HCT116 (cell line): ENCODE measurements around the gene TRPM5. TPM values are rescaled to one million over a fixed set of nuclear protein-coding genes. Genes with fewer than 3 reads are reported as not detected.

Source experiments
- ATAC-seq: fragments of 200-7000 bp; cut with Tn5 transposase; 2 replicates; pipeline ENCODE4 v1.9.1; 2020; ENCODE audit warnings: mild to moderate bottlenecking, moderate library complexity
- BruUV-seq: library from RNA; stranded (reverse); fragments of 400-500 nt; replicated peaks from 2 replicates; lab custom pipeline; 2021; lab: Mats Ljungman, UMichigan
- CTCF ChIA-PET: fragments of 300-600 bp; sonication (Branson Sonifier 250); formaldehyde crosslinking; loops from one replicate; lab custom pipeline; 2021; ENCODE audit warnings: antibody characterized with exemption; lab: Charles Lee
- POLR2A ChIA-PET: fragments of 300-600, 350-600 bp; sonication (Branson Sonifier 250); formaldehyde crosslinking; loops from one replicate; lab custom pipeline; 2021; ENCODE audit warnings: antibody characterized with exemption; lab: Charles Lee
- RAD21 ChIA-PET, 2 experiments: fragments of 300-600 bp; sonication (Branson Sonifier 250); formaldehyde crosslinking; loops; one replicate each; lab custom pipeline; 2023; ENCODE audit warnings: low total read pairs in 2 of 2; ENCODE audit not compliant: uncharacterized antibody in 2 of 2, unreplicated experiment in 2 of 2, low non-redundant PET in 1 of 2; lab: Charles Lee
- DNase-seq: peaks from one replicate; pipeline ENCODE4 v3.0.0-alpha.2; 2010; ENCODE audit warnings: low read depth, low spot score
- H2AFZ ChIP-seq: fragments of 200-600 bp; shearing (Covaris generic), sonication (generic); 2 replicates; pipeline ENCODE4 v1.6.1; 2017; ENCODE audit warnings: low read depth, mixed run types, mixed read lengths, antibody characterized with exemption, low read length; ENCODE audit not compliant: poor library complexity, severe bottlenecking
- H3K27ac ChIP-seq: 2 replicates; pipeline ENCODE4 v1.5.1; 2012; ENCODE audit warnings: low read depth, low read length
- H3K27me3 ChIP-seq: fragments of 200-600 bp; sonication (generic); 2 replicates; pipeline ENCODE4 v1.6.1; 2016; ENCODE audit warnings: mixed run types, low read length, mixed read lengths; ENCODE audit not compliant: insufficient read depth
- H3K36me3 ChIP-seq, 2 experiments: fragments of 200-500 bp in 1 of 2; fragments of 200-600 bp in 1 of 2; sonication (Bioruptor generic) in 1 of 2; sonication (generic) in 1 of 2; 2 replicates each; pipeline versions ENCODE4 v1.5.1 to v1.6.1; 2014 to 2016; ENCODE audit warnings: low read length in 2 of 2, inconsistent platforms in 1 of 2, mixed read lengths in 1 of 2, mixed run types in 1 of 2; ENCODE audit not compliant: insufficient read depth in 2 of 2, control insufficient read depth in 1 of 2
- H3K4me1 ChIP-seq, 2 experiments: fragments of 200-600 bp in 1 of 2; sonication (generic) in 1 of 2; 2 replicates each; pipeline versions ENCODE4 v1.5.1 to v1.6.1; 2012 to 2017; ENCODE audit warnings: low read length in 2 of 2, inconsistent platforms in 1 of 2, mild to moderate bottlenecking in 1 of 2, mixed read lengths in 1 of 2, mixed run types in 1 of 2, moderate library complexity in 1 of 2; ENCODE audit not compliant: insufficient read depth in 2 of 2, control insufficient read depth in 1 of 2
- H3K4me2 ChIP-seq: fragments of 200-600 bp; sonication (generic); 2 replicates; pipeline ENCODE4 v1.6.1; 2017; ENCODE audit warnings: mixed run types, low read length, mixed read lengths
- H3K4me3 ChIP-seq, 2 experiments: fragments of 200-600 bp in 1 of 2; sonication (generic) in 1 of 2; replicated peaks in 1 of 2; 2 replicates each; pipeline ENCODE4 v1.5.1; 2011 to 2016; ENCODE audit warnings: low read length in 2 of 2, control low read depth in 1 of 2, low read depth in 1 of 2, mild to moderate bottlenecking in 1 of 2, mixed read lengths in 1 of 2, mixed run types in 1 of 2
- H3K79me2 ChIP-seq: fragments of 200-600 bp; sonication (generic); 2 replicates; pipeline ENCODE4 v1.6.1; 2017; ENCODE audit warnings: mild to moderate bottlenecking, mixed run types, low read length, moderate library complexity, mixed read lengths; ENCODE audit not compliant: insufficient read depth
- H3K9ac ChIP-seq: fragments of 200-600 bp; sonication (generic); 2 replicates; pipeline ENCODE4 v1.6.1; 2016; ENCODE audit warnings: low read length, mixed read lengths
- H3K9me2 ChIP-seq: fragments of 200-600 bp; sonication (generic), shearing (Covaris generic); 2 replicates; pipeline ENCODE4 v1.6.1; 2017; ENCODE audit warnings: mixed run types, mild to moderate bottlenecking, moderate library complexity; ENCODE audit not compliant: insufficient read depth
- H3K9me3 ChIP-seq, 2 experiments: fragments of 200-500 bp in 1 of 2; fragments of 200-600 bp in 1 of 2; sonication (Bioruptor generic) in 1 of 2; sonication (generic) in 1 of 2; 2 replicates each; pipeline ENCODE4 v1.6.1; 2014 to 2017; ENCODE audit warnings: low read length in 2 of 2, mixed read lengths in 2 of 2, inconsistent platforms in 1 of 2, low read depth in 1 of 2, mild to moderate bottlenecking in 1 of 2, mixed run types in 1 of 2, moderate library complexity in 1 of 2; ENCODE audit not compliant: control insufficient read depth in 1 of 2, insufficient read depth in 1 of 2
- H4K20me1 ChIP-seq: fragments of 200-600 bp; sonication (generic), shearing (Covaris generic); 2 replicates; pipeline ENCODE4 v1.6.1; 2017; ENCODE audit warnings: mixed run types, mild to moderate bottlenecking, moderate library complexity; ENCODE audit not compliant: insufficient read depth
- ATF3 ChIP-seq: IDR thresholded peaks from 2 replicates; pipeline ENCODE4 v1.6.1; 2012
- CEBPB ChIP-seq: IDR thresholded peaks from 2 replicates; pipeline ENCODE4 v1.6.1; 2012; ENCODE audit warnings: low read depth
- CTCF ChIP-seq, 3 experiments: fragments of 200-600 bp in 1 of 3; sonication (generic) in 1 of 3; IDR thresholded peaks in 2 of 3; conservative IDR thresholded peaks in 1 of 3; 2 replicates each; pipeline ENCODE4 v1.5.1; 2012 to 2017; ENCODE audit warnings: low read depth in 2 of 3, low read length in 2 of 3, antibody characterized with exemption in 1 of 3, borderline replicate concordance in 1 of 3, control low read depth in 1 of 3, mild to moderate bottlenecking in 1 of 3, mixed read lengths in 1 of 3, mixed run types in 1 of 3, moderate library complexity in 1 of 3; ENCODE audit not compliant: insufficient read depth in 1 of 3
- EGR1 ChIP-seq: IDR thresholded peaks from 2 replicates; pipeline ENCODE4 v1.6.1; 2012; ENCODE audit warnings: low read depth
- ELF1 ChIP-seq: IDR thresholded peaks from 2 replicates; pipeline ENCODE4 v1.6.1; 2012; ENCODE audit warnings: low read depth, borderline replicate concordance
- EZH2 ChIP-seq: fragments of 200-600 bp; sonication (generic); IDR thresholded peaks from 2 replicates; pipeline ENCODE4 v1.6.1; 2017; ENCODE audit warnings: antibody characterized with exemption, mixed run types
- EZH2phosphoT487 ChIP-seq: fragments of 200-600 bp; IDR thresholded peaks from 2 replicates; pipeline ENCODE4 v1.6.1; 2018; ENCODE audit warnings: antibody characterized with exemption, borderline replicate concordance
- FOSL1 ChIP-seq: IDR thresholded peaks from 2 replicates; pipeline ENCODE4 v1.6.1; 2012; ENCODE audit warnings: low read depth
- JUND ChIP-seq: IDR thresholded peaks from 2 replicates; pipeline ENCODE4 v1.6.1; 2012
- MAX ChIP-seq: IDR thresholded peaks from 2 replicates; pipeline ENCODE4 v1.6.1; 2012
- POLR2A ChIP-seq: IDR thresholded peaks from 2 replicates; pipeline ENCODE4 v1.7.0; 2011; ENCODE audit warnings: borderline replicate concordance; ENCODE audit not compliant: insufficient read depth, insufficient read length; ENCODE audit errors: extremely low read depth
- POLR2AphosphoS5 ChIP-seq: IDR thresholded peaks from 2 replicates; pipeline ENCODE4 v1.6.1; 2011; ENCODE audit warnings: mild to moderate bottlenecking, low read depth, low read length, moderate library complexity
- RAD21 ChIP-seq: IDR thresholded peaks from 2 replicates; pipeline ENCODE4 v1.6.1; 2012; ENCODE audit warnings: low read depth, mild to moderate bottlenecking
- REST ChIP-seq: IDR thresholded peaks from 2 replicates; pipeline ENCODE4 v1.6.1; 2012; ENCODE audit warnings: low read depth
- SP1 ChIP-seq: IDR thresholded peaks from 2 replicates; pipeline ENCODE4 v1.6.1; 2012; ENCODE audit warnings: low read depth
- TCF7L2 ChIP-seq: IDR thresholded peaks from 2 replicates; pipeline ENCODE4 v1.7.0; 2011; ENCODE audit warnings: borderline replicate concordance, inconsistent platforms; ENCODE audit not compliant: insufficient read depth, insufficient read length; ENCODE audit errors: extremely low read depth
- YY1 ChIP-seq: IDR thresholded peaks from 2 replicates; pipeline ENCODE4 v1.6.1; 2011; ENCODE audit warnings: low read length, low read depth, moderate library complexity, mild to moderate bottlenecking; ENCODE audit not compliant: insufficient replicate concordance; ENCODE audit errors: extremely low read depth
- ZBTB33 ChIP-seq: IDR thresholded peaks from 2 replicates; pipeline ENCODE4 v1.6.1; 2011; ENCODE audit warnings: mild to moderate bottlenecking, low read length, moderate library complexity; ENCODE audit not compliant: insufficient replicate concordance; ENCODE audit errors: extremely low read depth
- ZFX ChIP-seq: fragments of 450-650 bp; IDR thresholded peaks from 2 replicates; pipeline ENCODE4 v1.6.1; 2017
- ZNF274 ChIP-seq: fragments of 200-500 bp; sonication (Bioruptor generic); IDR thresholded peaks from 2 replicates; pipeline ENCODE4 v1.6.1; 2014; ENCODE audit warnings: mild to moderate bottlenecking, low read depth, low read length, inconsistent platforms
- intact Hi-C: fragments of 100-400 bp; cut with micrococcal nuclease; formaldehyde crosslinking; loops from 2 replicates; pipeline ENCODE4 v1.10.0; 2022
- total RNA-seq: library from RNA; stranded (reverse); gene quantifications from one replicate; pipeline ENCODE4 v1.2.1, GENCODE V29; 2021; ENCODE audit not compliant: unreplicated experiment

The TRPM5 gene
- total RNA-seq, 1 experiment from 2014 or later, result 0.07 TPM

- DNase-seq (no peak), ATAC-seq (no peak)
- no peaks in the 10 kb centered on the region for H3K27me3 ChIP-seq
- no peak overlapping the region for H3K4me2 ChIP-seq
- intact Hi-C loops, result no loop called here
- H3K9me3 ChIP-seq, result no peaks in the 10 kb centered on the region
- ChIA-PET CTCF (no interaction called here), RAD21 (no interaction called here), POLR2A (no interaction called here)
- H3K4me1 ChIP-seq, result no peaks in the 10 kb centered on the region
- no peaks in the 10 kb centered on the region for H4K20me1 ChIP-seq
- H2AFZ ChIP-seq, result no peak overlapping the region
- BruUV-seq, result no TSS peak
- no peak overlapping the region for H3K27ac ChIP-seq
- no peak overlapping the region for H3K4me3 ChIP-seq
- TF ChIP-seq TCF7L2 (no peak), FOSL1 (no peak), REST (no peak), ELF1 (no peak), YY1 (no peak), CEBPB (no peak), EGR1 (no peak), ZNF274 (no peak), POLR2A (no peak), EZH2phosphoT487 (no peak), ZFX (no peak), ATF3 (no peak), POLR2AphosphoS5 (no peak), SP1 (no peak), RAD21 (no peak), CTCF (IDR thresholded peaks at IDR 0.05 in 2 of 3, conservative IDR thresholded peaks at IDR 0.05 in 1 of 3; ENCODE audit: borderline replicate concordance in 1 of 3, insufficient read depth in 1 of 3, low read depth in 2 of 3, low read length in 2 of 3) (no peak), ZBTB33 (no peak), JUND (no peak), EZH2 (no peak), MAX (no peak)
- no peaks in the 10 kb centered on the region for H3K36me3 ChIP-seq
- no peaks in the 10 kb centered on the region for H3K9me2 ChIP-seq
- no peaks in the 10 kb centered on the region for H3K79me2 ChIP-seq
- no peak overlapping the region for H3K9ac ChIP-seq
These were observed 27.4 kb upstream of the TRPM5 start for GRCh38 chr11:2471804-2472096.
